DOHH2 (cell line): ENCODE results near the gene CARD10.

Experiments used
- CTCF ChIP-seq: fragments of 200-600 bp; sonication (generic); IDR thresholded peaks from one replicate; pipeline ENCODE4 v1.5.1; 2014; ENCODE audit warnings: antibody characterized with exemption, mild to moderate bottlenecking, low read depth, low read length; ENCODE audit not compliant: poor library complexity, severe bottlenecking
- EZH2phosphoT487 ChIP-seq: fragments of 200-600 bp; sonication (generic); IDR thresholded peaks from 2 replicates; pipeline ENCODE4 v1.6.1; 2017; ENCODE audit warnings: borderline replicate concordance, mild to moderate bottlenecking, antibody characterized with exemption, low read length, moderate library complexity, mixed read lengths

- TF ChIP-seq EZH2phosphoT487 (no peak), CTCF (peak; percentile 98)
These were observed 47.9 kb upstream of the CARD10 start for GRCh38 chr22:37566903-37567798.
